ENCODE measurements around the gene RHOV.

DNA sequence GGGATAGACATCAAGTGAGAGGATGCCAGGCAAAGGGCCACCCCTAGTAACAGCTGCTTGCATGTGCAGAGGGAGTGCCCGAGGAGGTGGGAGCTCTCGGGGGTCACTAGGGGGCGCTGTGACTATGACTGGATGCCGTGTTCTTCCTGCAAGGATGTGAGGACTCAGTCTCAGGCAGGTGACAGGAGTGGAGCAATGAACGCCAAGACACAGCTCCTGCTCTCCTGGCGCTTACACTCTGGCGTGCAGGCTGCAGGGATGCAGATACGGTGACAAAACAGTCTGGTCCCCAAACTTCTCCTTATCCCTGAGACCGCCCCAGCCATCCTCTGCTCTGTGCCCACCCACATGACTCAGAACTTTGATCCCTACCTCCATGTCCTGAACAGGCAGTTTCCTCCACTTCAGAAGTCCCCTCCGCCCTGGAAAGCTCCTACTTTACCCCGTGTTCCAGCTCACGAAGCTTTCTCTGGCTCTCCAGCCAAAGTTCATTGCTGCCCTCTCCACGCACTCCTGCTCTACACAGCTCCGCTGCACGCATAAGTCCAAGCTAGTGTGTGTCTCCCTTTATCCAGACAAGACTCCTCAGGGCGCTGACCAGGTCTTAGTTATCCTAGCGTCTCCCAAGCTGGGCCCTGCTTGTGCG, 14.7 kb downstream of the RHOV start:
- TF ChIP-seq, protein P1, sequence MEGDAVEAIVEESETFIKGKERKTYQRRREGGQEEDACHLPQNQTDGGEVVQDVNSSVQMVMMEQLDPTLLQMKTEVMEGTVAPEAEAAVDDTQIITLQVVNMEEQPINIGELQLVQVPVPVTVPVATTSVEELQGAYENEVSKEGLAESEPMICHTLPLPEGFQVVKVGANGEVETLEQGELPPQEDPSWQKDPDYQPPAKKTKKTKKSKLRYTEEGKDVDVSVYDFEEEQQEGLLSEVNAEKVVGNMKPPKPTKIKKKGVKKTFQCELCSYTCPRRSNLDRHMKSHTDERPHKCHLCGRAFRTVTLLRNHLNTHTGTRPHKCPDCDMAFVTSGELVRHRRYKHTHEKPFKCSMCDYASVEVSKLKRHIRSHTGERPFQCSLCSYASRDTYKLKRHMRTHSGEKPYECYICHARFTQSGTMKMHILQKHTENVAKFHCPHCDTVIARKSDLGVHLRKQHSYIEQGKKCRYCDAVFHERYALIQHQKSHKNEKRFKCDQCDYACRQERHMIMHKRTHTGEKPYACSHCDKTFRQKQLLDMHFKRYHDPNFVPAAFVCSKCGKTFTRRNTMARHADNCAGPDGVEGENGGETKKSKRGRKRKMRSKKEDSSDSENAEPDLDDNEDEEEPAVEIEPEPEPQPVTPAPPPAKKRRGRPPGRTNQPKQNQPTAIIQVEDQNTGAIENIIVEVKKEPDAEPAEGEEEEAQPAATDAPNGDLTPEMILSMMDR (optimal IDR thresholded peaks at IDR 0.05 in 1 of 3, IDR thresholded peaks at IDR 0.05 in 1 of 3, conservative IDR thresholded peaks at IDR 0.05 in 1 of 3; ENCODE audit: extremely low read depth in 1 of 3, insufficient read depth in 2 of 3, low read length in 3 of 3): peak; percentile 90 to 98 (median 93)
- TF ChIP-seq EZH2 (IDR thresholded peaks at IDR 0.05; ENCODE audit: low read length): no peak

All from keratinocyte (primary cell).